Measurements from ENCODE around the gene CDYL2. TPM values are rescaled to one million over a fixed set of nuclear protein-coding genes. Genes with fewer than 3 reads are reported as not detected.

CDYL2 gene
- total and polyA plus RNA-seq, 7 donors = 1.2 to 8.8 (median 2.5) TPM

GRCh38 chr16:80687606-80688005 lies 116.8 kb downstream of the CDYL2 start:
- no peak for DNase-seq
- no peaks in the 10 kb centered on the region for H3K27me3 ChIP-seq
- H3K4me3 ChIP-seq = no peak overlapping the region
- H3K36me3 ChIP-seq = no peaks in the 10 kb centered on the region
- no peak overlapping the region for H3K27ac ChIP-seq
- no peaks in the 10 kb centered on the region for H3K4me1 ChIP-seq
- no peak for TF ChIP-seq POLR2AphosphoS5 (IDR thresholded peaks at IDR 0.05)
- TF ChIP-seq CTCF (IDR thresholded peaks at IDR 0.05) = no peak
- no peak for TF ChIP-seq EP300 (IDR thresholded peaks at IDR 0.05)
- TF ChIP-seq POLR2A (IDR thresholded peaks at IDR 0.05) = no peak
- 88 to 89% methylated on average over 4 of the region's 4 CpGs for WGBS, 2 donors
- intact Hi-C loops (cut with DNase I) = no loop called here
- no peaks in the 10 kb centered on the region for H3K9me3 ChIP-seq

- H3K27me3 ChIP-seq = no peaks in the 10 kb centered on the region
- H3K27ac ChIP-seq = no peak overlapping the region
- intact Hi-C loops (cut with DNase I) = no loop called here
- no peak for DNase-seq
- H3K4me1 ChIP-seq = no peaks in the 10 kb centered on the region
- TF ChIP-seq CTCF (IDR thresholded peaks at IDR 0.05) = no peak
- no peak for TF ChIP-seq POLR2AphosphoS5 (IDR thresholded peaks at IDR 0.05)
- no peak for TF ChIP-seq EP300 (IDR thresholded peaks at IDR 0.05)
- TF ChIP-seq POLR2A (IDR thresholded peaks at IDR 0.05) = no peak
- 85 to 94% methylated on average over 10 of the region's 10 CpGs for WGBS, 2 donors
- no peak overlapping the region for H3K4me3 ChIP-seq
- no peaks in the 10 kb centered on the region for H3K36me3 ChIP-seq
- H3K9me3 ChIP-seq = no peaks in the 10 kb centered on the region
Measured at GRCh38 chr16:80684906-80685305, 119.5 kb downstream of the CDYL2 start.

GRCh38 chr16:80684136-80684765 lies 120.1 kb downstream of the CDYL2 start:
- H3K4me3 ChIP-seq = no peak overlapping the region
- H3K27ac ChIP-seq = no peak overlapping the region
- no peaks in the 10 kb centered on the region for H3K27me3 ChIP-seq
- no peaks in the 10 kb centered on the region for H3K4me1 ChIP-seq
- no peaks in the 10 kb centered on the region for H3K9me3 ChIP-seq
- no peaks in the 10 kb centered on the region for H3K36me3 ChIP-seq
- WGBS, 2 donors = 97% methylated on average over 15 of the region's 15 CpGs
- DNase-seq = no peak
- intact Hi-C loops (cut with DNase I) = no loop called here
- no peak for TF ChIP-seq POLR2AphosphoS5 (IDR thresholded peaks at IDR 0.05)
- no peak for TF ChIP-seq CTCF (IDR thresholded peaks at IDR 0.05)
- no peak for TF ChIP-seq POLR2A (IDR thresholded peaks at IDR 0.05)
- no peak for TF ChIP-seq EP300 (IDR thresholded peaks at IDR 0.05)

- WGBS, 2 donors = 95 to 96% methylated on average over 3 of the region's 3 CpGs
- intact Hi-C loops (cut with DNase I) = no loop called here
- Histone ChIP-seq H3K27ac (no peak overlapping the region), H3K9me3 (no peaks in the 10 kb centered on the region), H3K4me1 (no peaks in the 10 kb centered on the region), H3K4me3 (no peak overlapping the region), H3K27me3 (no peaks in the 10 kb centered on the region), H3K36me3 (no peaks in the 10 kb centered on the region)
- TF ChIP-seq POLR2A (IDR thresholded peaks at IDR 0.05) (no peak), CTCF (IDR thresholded peaks at IDR 0.05) (no peak), POLR2AphosphoS5 (IDR thresholded peaks at IDR 0.05) (no peak), EP300 (IDR thresholded peaks at IDR 0.05) (no peak)
- DNase-seq = no peak
Measured at GRCh38 chr16:80683646-80684045, 120.8 kb downstream of the CDYL2 start.
